ENCODE measurements around the gene PRR16. TPM values are rescaled to one million over a fixed set of nuclear protein-coding genes. Genes with fewer than 3 reads are reported as not detected.

The PRR16 gene
- polyA plus RNA-seq, 2 of the 4 experiments (the other 2 are of a cell fraction), result 0.05 TPM; not detected in 1

DNA sequence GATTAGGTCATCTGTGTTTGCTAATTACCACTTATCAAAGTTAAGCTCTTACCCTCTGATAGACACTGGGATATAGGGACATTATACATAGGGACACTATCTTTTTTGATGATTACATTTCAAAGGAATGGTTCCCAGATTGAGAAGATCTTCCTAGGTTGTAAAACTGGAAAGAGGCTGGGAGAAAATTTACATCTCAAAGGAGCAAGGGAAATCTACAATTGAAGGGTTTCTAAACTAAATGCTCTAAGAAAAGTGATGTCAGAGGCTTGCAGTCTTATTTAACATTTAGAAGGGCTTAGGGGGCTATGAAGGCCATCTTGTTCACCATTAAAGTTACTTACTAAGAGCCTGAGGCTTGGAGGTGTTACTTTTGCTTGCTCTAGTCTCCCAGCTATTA, 242.8 kb downstream of the PRR16 start:
- POLR2A ChIA-PET, result no interaction called here
- FAIRE-seq, result no peak

GRCh38 chr5:120717381-120717780, 253.3 kb downstream of the PRR16 start:
- Histone ChIP-seq H3K9me3 (no peaks in the 10 kb centered on the region), H3K27ac (no peak overlapping the region), H3K4me1 (no peaks in the 10 kb centered on the region), H3K4me3 (no peak overlapping the region), H3K4me2 (no peak overlapping the region)
- ChIA-PET CTCF (no interaction called here), POLR2A (no interaction called here)
- FAIRE-seq, result no peak
- TF ChIP-seq, protein P1, sequence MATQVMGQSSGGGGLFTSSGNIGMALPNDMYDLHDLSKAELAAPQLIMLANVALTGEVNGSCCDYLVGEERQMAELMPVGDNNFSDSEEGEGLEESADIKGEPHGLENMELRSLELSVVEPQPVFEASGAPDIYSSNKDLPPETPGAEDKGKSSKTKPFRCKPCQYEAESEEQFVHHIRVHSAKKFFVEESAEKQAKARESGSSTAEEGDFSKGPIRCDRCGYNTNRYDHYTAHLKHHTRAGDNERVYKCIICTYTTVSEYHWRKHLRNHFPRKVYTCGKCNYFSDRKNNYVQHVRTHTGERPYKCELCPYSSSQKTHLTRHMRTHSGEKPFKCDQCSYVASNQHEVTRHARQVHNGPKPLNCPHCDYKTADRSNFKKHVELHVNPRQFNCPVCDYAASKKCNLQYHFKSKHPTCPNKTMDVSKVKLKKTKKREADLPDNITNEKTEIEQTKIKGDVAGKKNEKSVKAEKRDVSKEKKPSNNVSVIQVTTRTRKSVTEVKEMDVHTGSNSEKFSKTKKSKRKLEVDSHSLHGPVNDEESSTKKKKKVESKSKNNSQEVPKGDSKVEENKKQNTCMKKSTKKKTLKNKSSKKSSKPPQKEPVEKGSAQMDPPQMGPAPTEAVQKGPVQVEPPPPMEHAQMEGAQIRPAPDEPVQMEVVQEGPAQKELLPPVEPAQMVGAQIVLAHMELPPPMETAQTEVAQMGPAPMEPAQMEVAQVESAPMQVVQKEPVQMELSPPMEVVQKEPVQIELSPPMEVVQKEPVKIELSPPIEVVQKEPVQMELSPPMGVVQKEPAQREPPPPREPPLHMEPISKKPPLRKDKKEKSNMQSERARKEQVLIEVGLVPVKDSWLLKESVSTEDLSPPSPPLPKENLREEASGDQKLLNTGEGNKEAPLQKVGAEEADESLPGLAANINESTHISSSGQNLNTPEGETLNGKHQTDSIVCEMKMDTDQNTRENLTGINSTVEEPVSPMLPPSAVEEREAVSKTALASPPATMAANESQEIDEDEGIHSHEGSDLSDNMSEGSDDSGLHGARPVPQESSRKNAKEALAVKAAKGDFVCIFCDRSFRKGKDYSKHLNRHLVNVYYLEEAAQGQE (IDR thresholded peaks at IDR 0.05), result no peak
- TF ChIP-seq ZSCAN20 (CRISPR knock-in tag; IDR thresholded peaks at IDR 0.05) (no peak), CHD4 (IDR thresholded peaks at IDR 0.05; ENCODE audit: borderline replicate concordance) (no peak), BHLHE40 (IDR thresholded peaks at IDR 0.05; ENCODE audit: low read depth, low read length) (no peak), EHMT2 (IDR thresholded peaks at IDR 0.05; ENCODE audit: low read depth) (no peak), ZNF302 (CRISPR knock-in tag; IDR thresholded peaks at IDR 0.05) (no peak), HOXB5 (CRISPR knock-in tag; IDR thresholded peaks at IDR 0.05) (no peak), HEYL (CRISPR knock-in tag; IDR thresholded peaks at IDR 0.05) (no peak), MYC (IDR thresholded peaks at IDR 0.05; ENCODE audit: borderline replicate concordance, low read length) (no peak), JUNB (IDR thresholded peaks at IDR 0.05) (no peak), TP53 (CRISPR knock-in tag; IDR thresholded peaks at IDR 0.05) (no peak), MAFK (IDR thresholded peaks at IDR 0.05; ENCODE audit: partially characterized antibody) (no peak)
- TF ChIP-seq, protein P2, sequence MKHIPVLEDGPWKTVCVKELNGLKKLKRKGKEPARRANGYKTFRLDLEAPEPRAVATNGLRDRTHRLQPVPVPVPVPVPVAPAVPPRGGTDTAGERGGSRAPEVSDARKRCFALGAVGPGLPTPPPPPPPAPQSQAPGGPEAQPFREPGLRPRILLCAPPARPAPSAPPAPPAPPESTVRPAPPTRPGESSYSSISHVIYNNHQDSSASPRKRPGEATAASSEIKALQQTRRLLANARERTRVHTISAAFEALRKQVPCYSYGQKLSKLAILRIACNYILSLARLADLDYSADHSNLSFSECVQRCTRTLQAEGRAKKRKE (CRISPR knock-in tag; IDR thresholded peaks at IDR 0.05; ENCODE audit: low read depth), result no peak
- TF ChIP-seq, protein P3, sequence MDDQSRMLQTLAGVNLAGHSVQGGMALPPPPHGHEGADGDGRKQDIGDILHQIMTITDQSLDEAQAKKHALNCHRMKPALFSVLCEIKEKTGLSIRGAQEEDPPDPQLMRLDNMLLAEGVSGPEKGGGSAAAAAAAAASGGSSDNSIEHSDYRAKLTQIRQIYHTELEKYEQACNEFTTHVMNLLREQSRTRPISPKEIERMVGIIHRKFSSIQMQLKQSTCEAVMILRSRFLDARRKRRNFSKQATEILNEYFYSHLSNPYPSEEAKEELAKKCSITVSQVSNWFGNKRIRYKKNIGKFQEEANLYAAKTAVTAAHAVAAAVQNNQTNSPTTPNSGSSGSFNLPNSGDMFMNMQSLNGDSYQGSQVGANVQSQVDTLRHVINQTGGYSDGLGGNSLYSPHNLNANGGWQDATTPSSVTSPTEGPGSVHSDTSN (IDR thresholded peaks at IDR 0.05), result no peak
- no peak for DNase-seq (ENCODE audit: low read depth in 1 of 2, low spot score in 1 of 2)
- WGBS (ENCODE audit: missing lambda C conversion rate), result 42% methylated on average over 3 of the region's 3 CpGs
- ATAC-seq, result no peak

More for the DNA sequence above, 242.8 kb downstream of the PRR16 start:
- Histone ChIP-seq H3K4me1 (no peaks in the 10 kb centered on the region), H3K4me2 (no peak overlapping the region), H3K9me3 (no peaks in the 10 kb centered on the region), H3K27ac (no peak overlapping the region), H3K4me3 (no peak overlapping the region)
- TF ChIP-seq HOXB5 (CRISPR knock-in tag; IDR thresholded peaks at IDR 0.05) (no peak), NFE2L2 (conservative IDR thresholded peaks at IDR 0.05; ENCODE audit: low read length) (no peak), KDM1A (IDR thresholded peaks at IDR 0.05; ENCODE audit: low read depth) (no peak), FOSL2 (IDR thresholded peaks at IDR 0.05) (no peak), FOSL2 (CRISPR knock-in tag; IDR thresholded peaks at IDR 0.05) (no peak), RNF2 (IDR thresholded peaks at IDR 0.05; ENCODE audit: borderline replicate concordance, low read depth) (no peak), HEYL (CRISPR knock-in tag; IDR thresholded peaks at IDR 0.05) (no peak), BCL3 (IDR thresholded peaks at IDR 0.05) (no peak), JUN (IDR thresholded peaks at IDR 0.05) (no peak), RCOR1 (IDR thresholded peaks at IDR 0.05; ENCODE audit: low read depth, low read length) (no peak), MAZ (IDR thresholded peaks at IDR 0.05; ENCODE audit: borderline replicate concordance, low read depth, low read length) (no peak), HDAC2 (IDR thresholded peaks at IDR 0.05) (no peak), ZC3H11A (IDR thresholded peaks at IDR 0.05) (no peak)
- TF ChIP-seq, protein P1 (IDR thresholded peaks at IDR 0.05), result no peak
- TF ChIP-seq, protein P4, sequence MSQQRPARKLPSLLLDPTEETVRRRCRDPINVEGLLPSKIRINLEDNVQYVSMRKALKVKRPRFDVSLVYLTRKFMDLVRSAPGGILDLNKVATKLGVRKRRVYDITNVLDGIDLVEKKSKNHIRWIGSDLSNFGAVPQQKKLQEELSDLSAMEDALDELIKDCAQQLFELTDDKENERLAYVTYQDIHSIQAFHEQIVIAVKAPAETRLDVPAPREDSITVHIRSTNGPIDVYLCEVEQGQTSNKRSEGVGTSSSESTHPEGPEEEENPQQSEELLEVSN (IDR thresholded peaks at IDR 0.05; ENCODE audit: borderline replicate concordance, low read depth), result no peak
- DNase-seq (ENCODE audit: low read depth in 1 of 2, low spot score in 1 of 2), result no peak
- CTCF ChIA-PET, result no interaction called here
- ATAC-seq, result no peak
